Keratinocyte (primary cell): ENCODE results near the gene MRPL40. TPM values are rescaled to one million over a fixed set of nuclear protein-coding genes. Genes with fewer than 3 reads are reported as not detected.

Experiments
- DNase-seq: peaks from one replicate; pipeline ENCODE4 v3.0.0-alpha.2; 2011; ENCODE audit warnings: low read depth, missing footprints, low spot score
- FAIRE-seq: peaks from 2 replicates; lab custom pipeline; 2011; peaks lifted over from hg19 to GRCh38; lab: Jason Lieb, UNC
- H2AFZ ChIP-seq: 2 replicates; pipeline ENCODE4 v1.6.0; 2012; ENCODE audit warnings: low read length, control low read depth, inconsistent platforms; ENCODE audit not compliant: control insufficient read depth
- H3K27ac ChIP-seq: 2 replicates; pipeline ENCODE4 v1.5.1; 2011; ENCODE audit warnings: low read length; ENCODE audit not compliant: control insufficient read depth, insufficient read depth
- H3K27me3 ChIP-seq: 3 replicates; pipeline ENCODE4 v1.6.0; 2011; ENCODE audit warnings: low read length; ENCODE audit not compliant: control insufficient read depth, insufficient read depth; ENCODE audit errors: extremely low read depth
- H3K36me3 ChIP-seq, 2 experiments: 2 replicates in 1 of 2; 3 replicates in 1 of 2; pipeline ENCODE4 v1.5.1; 2011; ENCODE audit warnings: low read length in 2 of 2, mild to moderate bottlenecking in 1 of 2; ENCODE audit not compliant: control insufficient read depth in 2 of 2, insufficient read depth in 2 of 2; ENCODE audit errors: extremely low read depth in 1 of 2
- H3K4me1 ChIP-seq: 3 replicates; pipeline ENCODE4 v1.5.1; 2011; ENCODE audit warnings: low read length; ENCODE audit not compliant: control insufficient read depth, insufficient read depth; ENCODE audit errors: extremely low read depth
- H3K4me2 ChIP-seq: 3 replicates; pipeline ENCODE4 v1.6.0; 2011; ENCODE audit warnings: low read depth, low read length; ENCODE audit not compliant: control insufficient read depth, insufficient read depth; ENCODE audit errors: extremely low read depth
- H3K4me3 ChIP-seq, 3 experiments: fragments of 200-600 bp in 1 of 3; sonication (generic) in 1 of 3; 2 replicates in 2 of 3; 3 replicates in 1 of 3; pipeline ENCODE4 v1.5.1; 2011 to 2016; ENCODE audit warnings: low read length in 3 of 3, mild to moderate bottlenecking in 3 of 3, control low read depth in 2 of 3, inconsistent platforms in 1 of 3, low read depth in 1 of 3, mixed read lengths in 1 of 3, mixed run types in 1 of 3, moderate library complexity in 1 of 3; ENCODE audit not compliant: control insufficient read depth in 2 of 3, insufficient read depth in 2 of 3; ENCODE audit errors: extremely low read depth in 1 of 3
- H3K79me2 ChIP-seq: 2 replicates; pipeline ENCODE4 v1.6.0; 2012; ENCODE audit warnings: low read length; ENCODE audit not compliant: control insufficient read depth, insufficient read depth
- H3K9ac ChIP-seq: 3 replicates; pipeline ENCODE4 v1.6.0; 2011; ENCODE audit warnings: low read length; ENCODE audit not compliant: control insufficient read depth, insufficient read depth; ENCODE audit errors: extremely low read depth
- H3K9me1 ChIP-seq: 3 replicates; pipeline ENCODE4 v1.6.0; 2011; ENCODE audit warnings: low read length; ENCODE audit not compliant: control insufficient read depth, insufficient read depth; ENCODE audit errors: extremely low read depth
- H3K9me3 ChIP-seq: 2 replicates; pipeline ENCODE4 v1.5.1; 2012; ENCODE audit warnings: low read depth, low read length; ENCODE audit not compliant: control insufficient read depth
- H4K20me1 ChIP-seq: 3 replicates; pipeline ENCODE4 v1.6.0; 2011; ENCODE audit warnings: low read length; ENCODE audit not compliant: control insufficient read depth, insufficient read depth; ENCODE audit errors: extremely low read depth
- CTCF ChIP-seq, 3 experiments: IDR thresholded peaks in 1 of 3; conservative IDR thresholded peaks in 1 of 3; optimal IDR thresholded peaks in 1 of 3; 2 replicates in 2 of 3; 3 replicates in 1 of 3; pipeline versions ENCODE3 to v1.5.1; 2011; ENCODE audit warnings: low read length in 3 of 3, mild to moderate bottlenecking in 3 of 3, moderate library complexity in 2 of 3, control low read depth in 1 of 3, inconsistent platforms in 1 of 3; ENCODE audit not compliant: insufficient read depth in 2 of 3; ENCODE audit errors: extremely low read depth in 1 of 3
- EZH2 ChIP-seq: IDR thresholded peaks from one replicate; pipeline ENCODE4 v1.6.1; 2012; ENCODE audit warnings: inconsistent platforms, mild to moderate bottlenecking, low read length, moderate library complexity
- dilution Hi-C: fragments of 300-500 bp; cut with MboI; formaldehyde crosslinking; loops from one replicate; pipeline ENCODE4 v1.7.0; 2020; ENCODE audit warnings: low sequenced_read_pairs; ENCODE audit not compliant: extremely low pct_ligation_motif_present
- polyA plus RNA-seq, 5 experiments: library from polyadenylated mRNA; depleted of rRNA in 3 of 5; stranded (reverse) in 3 of 5; stranded (forward) in 1 of 5; unstranded in 1 of 5; fragments of >200 nt; gene quantifications; 1 replicate in 1 of 5; 2 replicates in 3 of 5; 3 replicates in 1 of 5; pipeline versions ENCODE4 v1.2.1 to v1.2.3, GENCODE V29; 2011 to 2012; ENCODE audit warnings: missing spikeins in 2 of 5, low read depth in 1 of 5, low replicate concordance in 1 of 5

The MRPL40 gene
- polyA plus RNA-seq, 1 donor (not counting 4 experiments of a cell fraction or from before 2014, with no cell fraction given): 46.3 TPM

GRCh38 chr22:19412478-19412877, 19.9 kb upstream of the MRPL40 start:
- Histone ChIP-seq H3K9me1 (peaks cover 3% of the 10 kb centered on the region), H3K27me3 (no peaks in the 10 kb centered on the region), H4K20me1 (peaks cover 5% of the 10 kb centered on the region), H3K4me3 (no peak overlapping the region), H3K79me2 (peaks cover 61% of the 10 kb centered on the region), H3K9me3 (no peaks in the 10 kb centered on the region), H3K36me3 (peaks cover 14 to 17% of the 10 kb centered on the region in 2 experiments), H3K9ac (no peak overlapping the region), H3K27ac (no peak overlapping the region), H3K4me2 (no peak overlapping the region), H2AFZ (no peak overlapping the region), H3K4me1 (no peaks in the 10 kb centered on the region)
- dilution Hi-C loops: no loop called here
- FAIRE-seq (no peak), DNase-seq (no peak)
- TF ChIP-seq CTCF (optimal IDR thresholded peaks at IDR 0.05 in 1 of 3, IDR thresholded peaks at IDR 0.05 in 1 of 3, conservative IDR thresholded peaks at IDR 0.05 in 1 of 3; ENCODE audit: extremely low read depth in 1 of 3, insufficient read depth in 2 of 3, low read length in 3 of 3): no peak
- no peak for TF ChIP-seq EZH2

GRCh38 chr22:19412923-19413322, 19.4 kb upstream of the MRPL40 start:
- Histone ChIP-seq H3K79me2 (peaks cover 65% of the 10 kb centered on the region), H4K20me1 (peaks cover 5% of the 10 kb centered on the region), H3K4me3 (no peak overlapping the region), H3K27ac (no peak overlapping the region), H3K9ac (no peak overlapping the region), H2AFZ (no peak overlapping the region), H3K9me3 (no peaks in the 10 kb centered on the region), H3K36me3 (peaks cover 11 to 14% of the 10 kb centered on the region in 2 experiments), H3K4me2 (no peak overlapping the region), H3K27me3 (no peaks in the 10 kb centered on the region), H3K4me1 (no peaks in the 10 kb centered on the region), H3K9me1 (peaks cover 3% of the 10 kb centered on the region)
- FAIRE-seq (no peak), DNase-seq (no peak)
- dilution Hi-C loops: no loop called here
- TF ChIP-seq CTCF (optimal IDR thresholded peaks at IDR 0.05 in 1 of 3, IDR thresholded peaks at IDR 0.05 in 1 of 3, conservative IDR thresholded peaks at IDR 0.05 in 1 of 3; ENCODE audit: extremely low read depth in 1 of 3, insufficient read depth in 2 of 3, low read length in 3 of 3) (no peak), EZH2 (no peak)
